GM03348 (cell line): ENCODE results near the gene SUGCT.
A peak's percentile ranks its signal among the peaks of the same experiment; 100 is the strongest.
"Not testable (repeated sequence)": the region's sequence is repeated elsewhere in the genome, so short reads cannot be mapped to it uniquely, and the experiment has no call there.

Experiments
- DNase-seq: peaks from one replicate; pipeline ENCODE4 v3.0.0; 2012; ENCODE audit warnings: low spot score

Gene SUGCT

GRCh38 chr7:40572810-40573465 is 438.1 kb downstream of the SUGCT start:
- no peak for DNase-seq

DNA sequence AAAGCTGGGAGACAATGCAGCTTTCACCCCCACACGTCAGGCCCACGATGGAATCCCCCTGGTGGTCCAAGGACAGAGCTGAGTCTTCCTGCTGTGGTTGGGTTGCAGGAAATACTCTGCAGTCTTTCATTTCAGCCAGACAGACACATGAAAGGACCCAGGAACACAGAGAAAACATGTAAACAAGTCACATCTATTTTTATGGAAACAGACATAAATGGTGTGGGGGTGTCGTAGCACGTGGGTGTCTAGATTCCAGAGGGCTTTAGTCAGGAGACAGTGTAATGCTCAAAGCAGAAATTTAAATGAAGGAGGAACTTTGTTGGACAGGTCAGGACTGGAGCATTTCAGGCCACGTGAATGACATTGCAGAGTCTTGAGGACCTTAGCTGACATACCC is 444.6 kb downstream of the SUGCT start:
- peak; percentile 18 for DNase-seq

GRCh38 chr7:40580776-40581175 is 446.0 kb downstream of the SUGCT start:
- DNase-seq: no peak

- no peak for DNase-seq
These were observed 447.7 kb downstream of the SUGCT start for GRCh38 chr7:40582539-40582938.

GRCh38 chr7:40583667-40584444 is 449.1 kb downstream of the SUGCT start:
- DNase-seq: peak; percentile 23

GRCh38 chr7:40584667-40585433 is 450.0 kb downstream of the SUGCT start:
- DNase-seq: no peak

GRCh38 chr7:40586197-40586596 is 451.4 kb downstream of the SUGCT start:
- peak; percentile 42 for DNase-seq

DNA sequence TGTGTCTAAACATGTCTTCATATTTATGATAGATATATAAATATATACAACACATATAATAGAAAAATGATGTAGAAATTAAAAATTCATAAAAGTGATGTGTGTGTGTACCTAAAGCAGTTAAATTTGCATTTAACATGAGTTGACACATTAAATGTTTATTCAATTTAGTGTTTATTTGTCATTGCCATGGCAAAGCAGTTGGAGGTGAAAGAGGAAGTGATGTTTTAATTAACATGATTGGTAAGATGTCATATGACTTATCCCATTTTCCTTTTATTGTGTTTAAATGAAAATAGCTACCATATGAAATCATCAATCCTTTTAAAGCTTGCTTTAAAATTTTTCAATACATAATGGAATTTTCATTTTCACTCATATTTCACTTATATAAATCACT is 452.6 kb downstream of the SUGCT start:
- DNase-seq: no peak

- DNase-seq: no peak
These were observed 460.3 kb downstream of the SUGCT start for GRCh38 chr7:40595129-40595528.

GRCh38 chr7:40595832-40596231 is 461.0 kb downstream of the SUGCT start:
- DNase-seq: no peak

DNA sequence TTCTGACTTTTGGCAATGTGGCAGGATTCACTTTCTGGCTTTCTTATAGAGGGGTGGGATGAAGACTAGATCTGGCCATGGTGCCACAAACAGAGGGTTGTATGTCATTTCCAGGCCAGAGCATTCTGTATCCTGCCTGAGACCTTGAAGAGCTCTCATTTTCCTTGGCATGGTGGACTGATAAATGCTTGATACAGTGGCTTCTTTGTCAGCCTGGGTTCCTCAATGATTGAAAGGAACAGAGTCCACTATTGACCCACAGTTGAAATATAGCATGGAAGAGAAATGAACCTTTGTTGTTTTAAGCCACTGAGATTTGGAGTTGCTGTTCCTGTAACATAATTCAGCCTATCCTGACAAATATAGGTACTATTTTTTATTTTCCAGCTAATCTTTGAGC is 462.7 kb downstream of the SUGCT start:
- no peak for DNase-seq

DNA sequence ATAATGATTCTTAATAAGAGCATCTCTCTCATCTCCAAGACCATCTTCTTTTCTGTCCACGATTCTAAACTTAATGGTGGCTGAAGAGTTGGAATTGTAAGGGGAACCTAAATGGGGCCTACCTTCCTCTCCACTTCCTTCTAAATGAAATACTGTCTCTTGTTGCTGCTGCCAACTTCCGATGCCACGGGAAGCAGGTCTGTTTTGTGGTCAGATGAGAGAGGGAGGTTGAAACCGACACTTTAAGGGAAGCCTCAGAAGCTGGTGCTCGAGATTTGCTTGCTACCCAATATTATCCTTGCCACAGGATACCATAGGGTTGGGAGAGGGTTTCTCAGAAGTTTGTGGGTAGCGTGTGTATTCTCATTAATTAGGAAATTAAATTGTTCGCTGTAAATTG is 464.1 kb downstream of the SUGCT start:
- DNase-seq: no peak

GRCh38 chr7:40599836-40600235 is 465.0 kb downstream of the SUGCT start:
- DNase-seq: no peak

GRCh38 chr7:40602351-40602750 is 467.5 kb downstream of the SUGCT start:
- not testable (repeated sequence) for DNase-seq

DNA sequence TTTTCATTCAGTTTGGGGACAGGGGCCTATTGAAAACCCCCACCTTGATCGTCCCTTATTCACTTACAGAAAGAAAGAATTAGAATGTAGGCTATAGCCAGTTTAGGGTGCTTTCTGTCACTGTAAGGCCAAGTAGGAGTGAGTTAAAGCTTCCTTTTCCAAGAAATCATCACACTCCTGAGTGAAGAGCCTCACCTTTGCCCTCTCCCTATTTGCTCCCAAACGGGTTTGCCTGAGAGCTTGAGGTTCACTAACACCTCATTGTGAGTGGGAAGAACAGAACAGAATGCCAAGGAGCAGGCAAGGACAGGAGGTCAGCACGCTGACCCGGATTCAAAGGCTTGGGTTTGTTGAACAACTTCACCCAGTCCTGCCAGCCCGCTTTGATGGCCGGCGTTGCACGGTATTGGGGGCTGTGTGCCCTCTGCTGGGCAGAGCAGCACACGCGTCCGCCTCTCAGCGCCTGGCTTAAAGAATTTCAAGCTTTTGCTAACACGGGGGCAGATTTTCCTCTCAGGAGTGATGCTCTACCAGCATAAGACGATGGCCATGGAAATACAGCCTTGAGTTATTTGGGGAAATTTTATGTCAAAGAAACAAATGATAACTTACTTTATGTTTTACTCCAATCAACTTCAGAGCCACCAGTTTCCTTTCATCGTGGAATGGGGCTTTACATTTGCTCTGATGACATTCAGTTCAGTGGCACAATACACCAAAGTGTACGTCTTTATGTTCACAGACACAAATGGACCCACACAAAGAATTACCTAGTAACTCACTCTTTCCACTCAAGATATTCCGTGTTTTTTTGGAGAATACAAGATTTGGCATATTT is 470.0 kb downstream of the SUGCT start:
- DNase-seq: no peak

DNA sequence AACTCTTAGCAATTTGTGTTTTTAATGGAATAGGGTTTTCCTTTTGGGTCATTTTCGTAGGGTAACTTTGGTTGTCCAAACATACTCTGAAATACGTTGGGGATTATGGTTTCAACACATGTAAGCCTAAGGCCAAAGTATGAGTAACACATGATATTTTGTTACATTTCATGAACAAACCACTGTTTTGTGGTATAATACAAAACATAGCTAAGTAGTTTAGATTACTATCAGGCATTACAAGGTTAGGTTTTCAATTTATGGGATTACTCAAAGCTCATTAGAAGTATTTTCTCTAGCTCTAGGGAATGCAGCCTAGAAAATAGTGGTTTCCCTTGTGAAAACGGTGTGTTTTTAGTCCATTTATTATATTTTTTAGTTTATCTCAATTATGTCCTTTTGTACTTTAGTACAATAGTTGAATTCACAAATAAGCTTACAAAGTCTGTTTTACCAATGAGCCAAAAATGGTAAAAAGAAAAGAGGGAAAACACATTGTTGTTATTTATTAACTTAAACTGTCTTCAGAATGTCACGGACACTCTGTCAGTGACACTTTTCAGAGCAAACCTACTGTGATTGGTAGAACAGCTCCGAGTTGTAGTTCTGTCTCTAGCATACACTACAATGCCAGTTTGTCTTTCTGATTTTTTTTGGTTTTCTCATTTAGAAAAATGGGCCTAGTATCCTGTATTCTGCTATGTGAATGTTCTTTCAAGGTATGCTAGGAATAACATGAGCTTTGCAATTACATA is 473.7 kb downstream of the SUGCT start:
- no peak for DNase-seq

- no peak for DNase-seq
These were observed 475.7 kb downstream of the SUGCT start for GRCh38 chr7:40610461-40610860.

DNA sequence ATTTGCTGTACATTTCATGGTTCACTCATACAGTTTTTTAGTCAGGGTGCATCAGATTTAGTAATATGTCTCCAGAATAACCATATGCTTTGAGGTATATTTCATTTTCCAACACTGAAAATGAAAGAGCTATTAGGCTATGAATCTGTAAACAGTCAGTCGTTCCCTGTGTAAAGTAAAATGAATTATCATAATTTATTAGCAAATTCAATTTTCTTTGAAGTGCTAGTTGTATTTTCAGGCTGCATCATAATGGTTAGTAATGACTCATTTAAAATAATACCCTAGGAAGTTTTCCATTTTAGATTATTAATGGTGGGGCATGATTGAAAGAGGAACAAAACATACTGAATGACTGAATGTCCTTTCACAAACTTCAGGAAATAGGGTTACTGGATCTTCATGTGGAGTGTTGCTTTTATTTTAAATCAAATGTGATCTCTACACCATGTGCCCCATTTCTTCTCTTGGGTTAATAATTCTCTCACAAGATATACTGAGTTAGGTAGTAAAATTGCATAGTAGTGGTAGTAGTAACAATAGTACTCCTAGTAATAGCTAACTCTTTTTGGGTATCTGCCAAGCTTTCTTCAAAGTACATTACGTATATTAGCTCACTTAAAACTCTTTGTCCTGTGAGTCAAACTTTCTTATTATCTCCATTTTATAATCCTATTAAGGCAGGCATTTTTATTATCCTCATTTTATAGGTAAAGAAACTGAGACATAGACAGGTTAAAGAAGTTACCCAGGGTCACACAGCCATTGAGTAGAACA is 476.5 kb downstream of the SUGCT start:
- no peak for DNase-seq

GRCh38 chr7:40612298-40612697 is 477.5 kb downstream of the SUGCT start:
- no peak for DNase-seq

DNA sequence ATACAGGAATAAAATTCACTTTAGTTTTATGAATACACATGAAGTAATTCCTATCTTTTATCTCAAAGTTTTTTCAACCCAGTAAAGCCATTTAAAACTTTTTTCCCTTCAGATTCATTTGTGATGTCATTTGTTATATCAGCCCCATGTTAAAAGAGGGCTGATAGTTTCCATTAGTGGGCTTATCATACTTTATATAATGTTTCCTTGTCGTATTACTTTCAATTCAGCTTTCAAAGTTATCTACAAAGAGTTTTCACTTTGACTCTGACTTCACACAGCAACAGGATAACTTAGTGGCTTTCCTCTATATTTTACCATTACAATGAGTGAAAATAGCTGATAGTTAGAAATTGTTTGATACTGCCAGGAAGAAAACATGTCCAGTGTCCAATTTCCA is 484.8 kb downstream of the SUGCT start:
- no peak for DNase-seq

DNA sequence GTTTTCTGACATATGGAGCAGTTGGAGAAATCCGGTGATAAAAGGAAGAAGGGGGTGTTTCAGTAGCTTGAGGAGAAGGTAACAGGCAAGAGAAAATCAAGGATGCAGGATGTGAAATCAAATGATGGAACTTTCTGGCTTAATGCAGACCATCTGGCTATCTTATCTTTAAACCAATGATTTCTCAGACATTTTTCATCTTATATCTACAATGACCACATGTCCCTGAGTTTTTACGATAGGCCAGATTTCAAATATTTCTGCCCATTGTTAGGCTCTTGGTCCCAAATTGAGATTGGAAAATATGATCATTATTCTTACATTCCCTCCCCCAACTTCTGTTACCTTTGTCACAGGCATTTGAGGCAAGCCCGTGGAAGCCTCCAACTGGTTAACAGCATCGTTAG is 486.8 kb downstream of the SUGCT start:
- DNase-seq: no peak
